Measurements from ENCODE around the gene SYT7. TPM values are rescaled to one million over a fixed set of nuclear protein-coding genes. Genes with fewer than 3 reads are reported as not detected.

Gene SYT7
- total RNA-seq, 1 donor from 2014 or later = under 0.01 TPM

- no peak for DNase-seq (ENCODE audit: low read depth, low spot score)
These were observed 82.0 kb downstream of the SYT7 start for GRCh38 chr11:61498767-61499341.

- DNase-seq (ENCODE audit: low read depth, low spot score) = no peak
These were observed 83.0 kb downstream of the SYT7 start for GRCh38 chr11:61497876-61498275.

- no peak for DNase-seq (ENCODE audit: low read depth, low spot score)
These were observed 83.4 kb downstream of the SYT7 start for GRCh38 chr11:61497473-61497872.

- no peak for DNase-seq (ENCODE audit: low read depth, low spot score)
These were observed 84.1 kb downstream of the SYT7 start for GRCh38 chr11:61496602-61497400.

- no peak for DNase-seq (ENCODE audit: low read depth, low spot score)
These were observed 84.9 kb downstream of the SYT7 start for GRCh38 chr11:61495801-61496601.

- no peak for DNase-seq (ENCODE audit: low read depth, low spot score)
These were observed 86.4 kb downstream of the SYT7 start for GRCh38 chr11:61494381-61494961.

- DNase-seq (ENCODE audit: low read depth, low spot score) = no peak
These were observed 89.0 kb downstream of the SYT7 start for GRCh38 chr11:61491736-61492395.

GRCh38 chr11:61489833-61490721 lies 90.8 kb downstream of the SYT7 start:
- DNase-seq (ENCODE audit: low read depth, low spot score) = no peak

GRCh38 chr11:61488651-61489291 lies 92.1 kb downstream of the SYT7 start:
- DNase-seq (ENCODE audit: low read depth, low spot score) = no peak

- no peak for DNase-seq (ENCODE audit: low read depth, low spot score)
These were observed 93.4 kb downstream of the SYT7 start for GRCh38 chr11:61487342-61488025.

- DNase-seq (ENCODE audit: low read depth, low spot score) = no peak
These were observed 94.1 kb downstream of the SYT7 start for GRCh38 chr11:61486779-61487178.

- no peak for DNase-seq (ENCODE audit: low read depth, low spot score)
These were observed 94.8 kb downstream of the SYT7 start for GRCh38 chr11:61486011-61486620.

GRCh38 chr11:61485080-61485479 lies 95.8 kb downstream of the SYT7 start:
- no peak for DNase-seq (ENCODE audit: low read depth, low spot score)

- no peak for DNase-seq (ENCODE audit: low read depth, low spot score)
These were observed 96.3 kb downstream of the SYT7 start for GRCh38 chr11:61484541-61484940.

- no peak for DNase-seq (ENCODE audit: low read depth, low spot score)
These were observed 98.4 kb downstream of the SYT7 start for GRCh38 chr11:61482513-61482912.

- no peak for DNase-seq (ENCODE audit: low read depth, low spot score)
These were observed 99.1 kb downstream of the SYT7 start for GRCh38 chr11:61481806-61482205.

- DNase-seq (ENCODE audit: low read depth, low spot score) = no peak
These were observed 99.9 kb downstream of the SYT7 start for GRCh38 chr11:61480994-61481335.

GRCh38 chr11:61480261-61480993 lies 100.4 kb downstream of the SYT7 start:
- no peak for DNase-seq (ENCODE audit: low read depth, low spot score)
